Astrocyte of the hippocampus (primary cell): ENCODE data around the gene RRM2.
"Not testable (repeated sequence)": the region's sequence is repeated elsewhere in the genome, so short reads cannot be mapped to it uniquely, and the experiment has no call there.

Experiments used
- DNase-seq: peaks from one replicate; pipeline ENCODE4 v3.0.0; 2011; ENCODE audit warnings: low read depth, low spot score

RRM2 gene

DNA sequence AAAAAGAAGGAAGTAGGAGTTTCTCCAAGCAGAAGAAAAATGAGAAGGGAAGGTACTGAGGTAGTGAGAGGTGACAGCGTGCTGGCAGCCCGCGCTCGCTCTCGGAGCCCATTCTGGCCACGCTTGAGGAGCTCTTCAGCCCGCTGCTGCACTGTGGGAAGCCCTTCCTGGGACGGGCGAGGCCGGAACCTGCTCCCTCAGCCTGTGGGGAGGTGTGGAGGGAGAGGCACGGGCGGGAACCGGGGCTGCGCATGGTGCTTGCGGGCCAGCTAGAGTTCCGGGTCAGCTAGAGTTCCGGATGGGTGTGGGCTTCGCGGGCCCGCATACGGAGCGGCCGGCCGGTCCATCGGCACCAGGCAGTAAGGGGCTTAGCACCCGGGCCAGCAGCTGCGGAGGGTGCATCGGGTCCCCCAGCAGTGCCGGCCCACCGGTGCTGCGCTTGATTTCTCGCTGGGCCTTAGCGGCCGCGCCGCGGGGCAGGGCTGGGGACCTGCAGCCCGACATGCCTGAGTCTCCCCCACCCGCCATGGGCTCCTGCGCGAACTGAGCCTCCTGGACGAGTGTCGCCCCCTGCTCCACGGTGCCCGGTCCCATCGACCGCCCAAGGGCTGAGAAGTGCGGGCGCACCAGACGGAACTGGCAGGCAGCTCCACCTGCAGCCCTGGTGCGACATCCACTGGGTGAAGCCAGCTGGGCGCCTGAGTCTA, 31.2 kb upstream of the RRM2 start:
- no peak for DNase-seq

DNA sequence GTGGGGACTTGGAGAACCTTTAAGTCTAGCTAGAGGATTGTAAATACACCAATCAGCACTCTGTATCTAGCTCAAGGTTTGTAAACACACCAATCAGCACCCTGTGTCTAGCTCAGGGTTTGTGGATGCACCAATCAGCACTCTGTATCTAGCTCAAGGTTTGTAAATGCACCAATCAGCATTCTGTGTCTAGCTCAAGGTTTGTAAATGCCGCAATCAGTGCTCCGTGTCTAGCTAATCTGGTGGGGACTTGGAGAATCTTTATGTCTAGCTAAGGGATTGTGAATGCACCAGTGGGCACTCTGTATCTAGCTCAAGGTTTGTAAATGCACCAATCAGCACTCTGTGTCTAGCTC, 30.7 kb upstream of the RRM2 start:
- DNase-seq, result not testable (repeated sequence)

DNA sequence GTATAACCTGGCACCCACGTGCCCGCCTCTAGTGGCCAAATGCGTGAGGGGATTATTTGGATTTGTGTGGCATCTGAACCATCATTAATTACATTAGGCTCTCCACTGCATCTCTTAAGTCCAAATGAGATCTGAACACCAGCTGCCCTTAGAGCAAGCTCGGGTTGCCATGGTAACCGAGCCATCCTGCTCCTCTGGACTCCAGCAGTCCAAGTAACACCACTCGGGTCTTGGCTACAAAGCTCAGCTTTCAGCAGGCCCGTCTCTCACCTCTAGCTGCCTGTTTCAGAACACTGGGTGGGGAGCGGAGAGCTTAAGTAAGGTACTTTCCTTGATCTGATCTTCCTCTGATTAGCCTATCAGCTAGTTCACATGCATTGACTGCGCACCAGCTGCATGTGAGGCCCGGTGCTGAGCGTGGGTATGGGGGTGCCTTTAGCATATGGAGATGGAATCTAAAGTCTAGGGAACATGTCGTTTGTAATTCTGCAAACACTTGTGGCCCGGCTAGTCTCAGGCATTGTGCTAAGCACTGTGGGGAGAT, 28.2 kb upstream of the RRM2 start:
- peak; percentile 17 for DNase-seq

DNA sequence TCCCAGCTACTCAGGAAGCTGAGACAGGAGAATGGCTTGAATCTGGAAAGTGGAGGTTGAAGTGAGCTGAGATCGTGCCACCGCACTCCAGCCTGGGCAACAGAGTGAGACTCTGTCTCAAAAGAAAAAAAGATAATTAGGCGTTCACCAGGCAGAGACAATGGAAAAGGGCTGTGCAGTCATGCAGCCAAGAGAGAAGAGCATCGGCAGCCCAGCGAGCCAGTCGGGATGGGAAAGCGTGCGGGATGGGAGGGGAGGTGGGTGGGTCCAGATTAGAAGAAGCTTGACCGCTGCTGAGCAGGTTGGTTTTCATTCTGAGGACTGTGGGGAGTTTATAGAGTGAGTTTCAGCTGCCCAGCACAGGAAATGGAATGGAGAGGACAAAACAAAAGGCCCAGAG, 27.4 kb upstream of the RRM2 start:
- no peak for DNase-seq

- DNase-seq, result no peak
These were observed 25.9 kb upstream of the RRM2 start for GRCh38 chr2:10096641-10097040.

DNA sequence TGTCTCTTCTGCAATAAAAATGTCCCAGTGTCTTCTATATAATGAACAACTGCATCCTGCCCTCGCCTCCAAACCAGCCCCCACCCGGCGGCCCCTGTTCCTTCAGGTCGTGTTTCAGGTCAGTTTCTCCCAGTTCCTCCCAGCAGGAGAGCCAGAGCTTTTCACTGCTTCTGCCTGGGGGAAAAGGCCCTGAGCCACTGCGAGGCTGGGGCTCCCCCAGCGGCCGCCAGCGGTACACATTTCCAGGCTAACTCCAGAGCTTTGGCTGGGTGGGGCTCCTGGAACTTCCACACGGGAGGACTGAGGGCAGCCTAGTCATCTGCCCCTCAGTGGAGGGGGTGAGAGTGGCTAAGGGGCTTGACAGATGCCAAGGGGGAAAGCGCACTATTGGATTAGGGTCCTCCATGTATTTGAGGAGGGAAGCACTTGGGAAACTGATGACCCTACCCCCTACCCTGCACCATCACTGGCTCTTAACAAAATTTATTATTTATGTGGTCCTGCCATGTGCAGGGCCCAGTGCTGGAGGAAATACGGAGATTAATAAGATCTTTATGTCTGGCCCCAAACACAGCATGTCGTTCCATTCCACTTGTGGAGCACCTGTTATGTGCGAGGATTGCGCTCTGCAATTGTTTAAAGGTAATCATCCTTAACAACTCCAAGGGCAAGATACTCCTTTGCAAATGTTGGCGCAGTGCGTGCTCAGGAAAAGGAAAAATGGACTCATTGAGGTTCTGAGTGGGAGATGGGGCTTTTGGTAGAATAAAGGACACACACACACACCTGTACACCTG, 25.0 kb upstream of the RRM2 start:
- peak; percentile 85 for DNase-seq

DNA sequence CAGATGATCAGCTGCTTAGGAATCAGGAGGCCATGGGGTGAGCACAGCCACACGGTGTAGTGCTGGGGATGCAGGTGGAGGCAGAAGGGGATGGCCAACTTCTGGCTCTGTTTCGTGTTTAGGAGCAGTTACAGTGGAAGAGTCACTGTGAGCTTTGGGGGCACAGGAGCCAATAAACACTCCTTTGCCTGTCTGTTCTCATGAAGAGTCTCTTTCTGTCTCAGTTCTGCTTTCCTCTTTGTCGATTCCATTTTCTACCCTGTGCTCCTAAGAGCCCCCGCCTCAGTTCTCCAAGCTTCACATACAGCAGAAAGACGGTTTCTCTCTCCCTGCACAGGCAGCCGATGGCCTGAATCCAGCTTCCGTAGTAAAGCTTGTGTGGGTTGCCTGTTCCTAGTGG, 21.0 kb upstream of the RRM2 start:
- no peak for DNase-seq

DNA sequence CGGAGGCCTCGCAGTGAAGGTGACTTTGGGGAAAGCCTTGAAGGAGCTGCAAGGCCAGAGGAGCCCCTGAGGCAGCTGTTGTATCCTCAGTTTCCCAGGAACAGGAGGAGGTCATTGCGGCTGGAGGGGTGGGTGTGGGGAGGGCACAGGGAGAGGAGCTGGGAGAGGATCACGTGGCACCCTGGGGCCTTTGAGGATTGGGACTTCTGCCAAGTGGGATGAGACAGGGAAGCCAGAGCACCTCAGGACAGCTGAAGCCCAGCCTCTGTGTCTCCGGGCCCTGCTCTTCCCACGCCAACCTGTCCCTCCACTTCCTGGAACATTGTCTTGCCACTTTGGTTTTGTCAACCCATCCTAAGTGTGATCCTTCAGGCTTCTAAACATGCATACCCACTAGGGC, 19.4 kb upstream of the RRM2 start:
- DNase-seq, result no peak

- DNase-seq, result not testable (repeated sequence)
These were observed 17.6 kb upstream of the RRM2 start for GRCh38 chr2:10104906-10105305.

- no peak for DNase-seq
These were observed 13.2 kb upstream of the RRM2 start for GRCh38 chr2:10109311-10109710.

DNA sequence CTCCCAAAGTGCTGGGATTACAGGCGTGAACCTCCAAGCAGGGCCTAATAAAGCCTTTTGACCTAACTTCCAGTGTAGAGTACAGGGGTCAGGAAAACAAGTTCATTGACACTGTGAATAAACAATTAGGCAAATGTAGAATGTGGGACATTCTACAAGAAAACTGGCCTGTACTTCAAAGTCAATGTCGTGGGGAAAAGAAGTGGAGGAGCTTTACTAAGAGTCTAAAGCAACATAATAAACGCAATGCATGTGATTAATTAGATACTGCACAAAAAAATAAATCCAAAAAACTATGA, 3.6 kb upstream of the RRM2 start:
- no peak for DNase-seq

GRCh38 chr2:10119601-10120157, 2.9 kb upstream of the RRM2 start:
- no peak for DNase-seq

GRCh38 chr2:10120158-10120876, 2.2 kb upstream of the RRM2 start:
- DNase-seq, result peak; percentile 96

DNA sequence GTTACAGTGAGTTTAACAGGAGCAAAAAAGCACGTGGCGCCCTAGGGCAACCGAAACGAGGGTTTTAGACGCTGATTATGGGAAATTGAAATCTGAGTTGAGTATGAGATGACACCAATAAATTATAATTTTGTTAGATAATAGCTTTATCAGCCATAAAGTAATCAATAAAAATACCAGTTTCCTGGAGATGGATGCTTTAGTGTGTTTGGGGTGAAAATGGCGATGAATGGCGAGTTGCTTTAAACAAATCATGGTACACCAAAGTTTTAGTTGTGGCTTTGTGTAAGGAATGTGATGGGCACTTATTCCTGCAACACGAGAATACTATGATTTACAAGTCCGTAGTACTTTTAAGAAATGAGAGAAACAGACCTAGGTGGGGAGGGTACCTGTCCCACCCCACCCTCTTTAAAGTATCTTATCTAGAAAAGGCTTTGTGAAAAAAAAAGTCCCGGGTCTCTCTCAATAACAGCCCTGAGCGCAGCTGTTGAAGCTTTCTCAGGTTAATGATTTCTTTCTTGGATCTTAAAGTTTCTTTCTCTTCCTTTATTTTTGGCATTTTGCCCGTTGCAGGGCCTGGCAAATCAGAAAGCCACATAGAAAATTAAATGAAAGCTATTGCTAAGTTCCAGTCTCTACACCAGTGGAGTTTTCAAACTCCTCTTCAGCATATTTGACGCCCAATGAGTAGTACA, 1.5 kb upstream of the RRM2 start:
- peak; percentile 38 for DNase-seq

- DNase-seq, result no peak
These were observed 742 bp downstream of the RRM2 start for GRCh38 chr2:10123281-10123680.

GRCh38 chr2:10124538-10125045, 2.1 kb downstream of the RRM2 start:
- peak; percentile 80 for DNase-seq

DNA sequence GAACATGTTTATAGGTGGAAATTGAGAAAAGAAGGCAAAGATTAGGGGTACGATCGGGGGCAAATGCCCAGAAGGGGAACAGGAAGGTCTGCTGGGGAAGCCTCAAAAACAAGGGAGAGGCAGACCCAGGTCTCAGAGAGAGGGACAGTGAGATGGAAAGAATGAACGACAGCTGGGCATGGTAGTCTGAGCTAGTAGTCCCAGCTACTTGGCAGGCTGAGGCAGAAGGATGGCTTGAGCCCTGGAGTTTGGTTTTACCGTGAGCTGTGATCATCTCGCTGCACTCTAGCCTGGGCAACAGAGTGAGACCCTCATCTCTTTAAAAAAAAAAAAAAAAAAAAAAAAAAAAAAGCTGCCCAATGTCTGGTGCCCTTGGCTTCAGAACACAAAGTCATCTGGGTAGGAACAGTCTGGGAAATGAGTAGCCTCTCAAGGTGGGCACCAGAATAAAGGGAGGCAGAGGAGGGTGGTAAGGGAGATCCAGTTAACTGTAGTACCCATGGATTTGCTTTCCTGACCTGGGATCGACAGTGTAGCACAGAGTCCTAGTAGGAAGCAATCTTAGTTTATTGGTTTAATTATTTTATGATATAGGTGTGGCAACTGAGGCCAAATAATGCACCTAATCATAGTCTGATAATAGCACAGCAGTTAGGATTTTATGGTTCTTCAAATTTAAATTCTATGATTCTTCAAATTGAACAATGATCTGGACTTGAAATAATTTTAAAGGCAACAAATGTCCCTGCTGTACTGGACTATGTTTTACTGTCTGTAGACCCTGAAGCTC, 3.5 kb downstream of the RRM2 start:
- DNase-seq, result no peak

GRCh38 chr2:10126632-10127026, 4.1 kb downstream of the RRM2 start:
- peak; percentile 54 for DNase-seq

GRCh38 chr2:10128420-10128819, 5.9 kb downstream of the RRM2 start:
- no peak for DNase-seq

GRCh38 chr2:10129490-10129889, 7.0 kb downstream of the RRM2 start:
- DNase-seq, result no peak
